Thoracic aorta (tissue), 2 donors: ENCODE data around the gene RMI1. TPM values are rescaled to one million over a fixed set of nuclear protein-coding genes. Genes with fewer than 3 reads are reported as not detected.
"Not testable (repeated sequence)": the region's sequence is repeated elsewhere in the genome, so short reads cannot be mapped to it uniquely, and the experiment has no call there.

Source experiments
- ATAC-seq: fragments of 150-250 bp; one replicate; pipeline ENCODE4 v1.8.0; 2017; ENCODE audit warnings: low read depth; ENCODE audit not compliant: insufficient number of reproducible peaks, low FRiP score
- DNase-seq: peaks from one replicate; pipeline ENCODE4 v3.0.0-alpha.2; 2020; ENCODE audit warnings: low spot score
- H3K27ac ChIP-seq, 2 donors: fragments of 200-600 bp; sonication (generic); 1 replicate in 1 of 2; 2 replicates in 1 of 2; pipeline ENCODE4 v1.5.1; 2016; ENCODE audit warnings: mild to moderate bottlenecking in 2 of 2, moderate library complexity in 2 of 2
- H3K27me3 ChIP-seq: fragments of 200-600 bp; sonication (generic); replicated peaks from 2 replicates; pipeline ENCODE4 v1.6.0; 2016; ENCODE audit warnings: mild to moderate bottlenecking; ENCODE audit not compliant: insufficient read depth
- H3K36me3 ChIP-seq: fragments of 200-600 bp; sonication (generic); one replicate; pipeline ENCODE4 v1.5.1; 2016
- H3K4me1 ChIP-seq, 2 donors: fragments of 200-600 bp; sonication (generic); 1 replicate in 1 of 2; 2 replicates in 1 of 2; pipeline versions ENCODE4 v1.5.1 to v1.6.0; 2016; ENCODE audit warnings: low read depth in 2 of 2, mild to moderate bottlenecking in 1 of 2; ENCODE audit not compliant: control insufficient read depth in 1 of 2
- H3K4me3 ChIP-seq: fragments of 200-600 bp; sonication (generic); 2 replicates; pipeline ENCODE4 v1.5.1; 2016; ENCODE audit warnings: mild to moderate bottlenecking
- H3K9me3 ChIP-seq: fragments of 200-600 bp; sonication (generic); 2 replicates; pipeline ENCODE4 v1.5.1; 2016
- total RNA-seq, 2 donors: library from RNA; depleted of rRNA; stranded (reverse); fragments of >200 nt; gene quantifications; one replicate each; pipeline versions ENCODE4 v1.1.0 to v1.2.3, GENCODE V29; 2016
- TF ChIP-seq, protein P1 (sequence below): fragments of 200-600 bp; sonication (generic); IDR thresholded peaks from one replicate; pipeline ENCODE4 v1.5.1; 2019; ENCODE audit warnings: antibody characterized with exemption

RMI1 gene
- total RNA-seq, 2 donors from 2014 or later, result 0.95 to 1.6 TPM

DNA sequence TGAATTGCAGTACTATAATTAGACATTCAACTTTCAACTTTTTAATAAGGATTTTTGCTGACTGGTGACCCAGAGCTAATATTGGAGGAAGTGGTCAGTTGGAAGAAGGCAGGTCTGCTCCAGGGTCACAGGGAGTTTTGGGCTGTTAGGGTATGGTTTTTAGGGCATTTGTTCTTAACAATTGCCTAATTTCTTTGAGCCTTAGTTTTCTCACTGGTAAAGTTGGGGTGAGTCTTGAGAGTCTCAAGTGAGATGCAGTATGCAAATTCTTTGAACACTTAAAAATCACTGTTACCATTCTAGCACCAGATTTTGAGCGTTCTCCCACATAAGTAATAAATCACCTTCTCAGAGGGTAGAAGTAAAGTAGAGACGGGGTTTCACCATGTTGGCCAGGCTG, 50.9 kb downstream of the RMI1 start:
- TF ChIP-seq, protein P1, sequence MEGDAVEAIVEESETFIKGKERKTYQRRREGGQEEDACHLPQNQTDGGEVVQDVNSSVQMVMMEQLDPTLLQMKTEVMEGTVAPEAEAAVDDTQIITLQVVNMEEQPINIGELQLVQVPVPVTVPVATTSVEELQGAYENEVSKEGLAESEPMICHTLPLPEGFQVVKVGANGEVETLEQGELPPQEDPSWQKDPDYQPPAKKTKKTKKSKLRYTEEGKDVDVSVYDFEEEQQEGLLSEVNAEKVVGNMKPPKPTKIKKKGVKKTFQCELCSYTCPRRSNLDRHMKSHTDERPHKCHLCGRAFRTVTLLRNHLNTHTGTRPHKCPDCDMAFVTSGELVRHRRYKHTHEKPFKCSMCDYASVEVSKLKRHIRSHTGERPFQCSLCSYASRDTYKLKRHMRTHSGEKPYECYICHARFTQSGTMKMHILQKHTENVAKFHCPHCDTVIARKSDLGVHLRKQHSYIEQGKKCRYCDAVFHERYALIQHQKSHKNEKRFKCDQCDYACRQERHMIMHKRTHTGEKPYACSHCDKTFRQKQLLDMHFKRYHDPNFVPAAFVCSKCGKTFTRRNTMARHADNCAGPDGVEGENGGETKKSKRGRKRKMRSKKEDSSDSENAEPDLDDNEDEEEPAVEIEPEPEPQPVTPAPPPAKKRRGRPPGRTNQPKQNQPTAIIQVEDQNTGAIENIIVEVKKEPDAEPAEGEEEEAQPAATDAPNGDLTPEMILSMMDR, result no peak
- H3K9me3 ChIP-seq, result no peaks in the 10 kb centered on the region
- no peaks in the 10 kb centered on the region for H3K36me3 ChIP-seq
- no peaks in the 10 kb centered on the region for H3K4me1 ChIP-seq
- DNase-seq, result no peak
- H3K4me3 ChIP-seq, result no peak overlapping the region
- no peak overlapping the region for H3K27ac ChIP-seq
- no peaks in the 10 kb centered on the region for H3K27me3 ChIP-seq
- ATAC-seq, result no peak

DNA sequence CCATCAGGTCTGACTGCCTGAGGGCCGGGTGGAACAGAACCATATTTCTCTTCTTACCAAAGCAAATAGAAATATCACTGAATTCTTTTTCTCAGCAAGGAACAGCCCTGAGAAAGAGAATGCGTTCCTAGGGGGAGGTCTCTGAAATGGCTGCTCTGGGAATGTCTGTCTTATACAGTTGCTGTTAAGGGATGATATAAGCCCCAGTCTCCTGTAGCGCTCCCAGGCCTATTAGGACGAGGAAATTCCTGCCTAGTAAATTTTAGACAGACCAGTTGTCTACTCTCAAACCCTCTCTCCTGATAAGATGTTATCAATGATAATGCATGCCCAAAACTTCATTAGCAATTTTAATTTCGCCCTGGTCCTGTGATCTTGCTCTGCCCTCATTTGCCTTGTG, 61.3 kb downstream of the RMI1 start:
- not testable (repeated sequence) for H3K36me3 ChIP-seq, H3K9me3 ChIP-seq, H3K27me3 ChIP-seq, ATAC-seq, DNase-seq, H3K4me1 ChIP-seq, H3K4me3 ChIP-seq, H3K27ac ChIP-seq

DNA sequence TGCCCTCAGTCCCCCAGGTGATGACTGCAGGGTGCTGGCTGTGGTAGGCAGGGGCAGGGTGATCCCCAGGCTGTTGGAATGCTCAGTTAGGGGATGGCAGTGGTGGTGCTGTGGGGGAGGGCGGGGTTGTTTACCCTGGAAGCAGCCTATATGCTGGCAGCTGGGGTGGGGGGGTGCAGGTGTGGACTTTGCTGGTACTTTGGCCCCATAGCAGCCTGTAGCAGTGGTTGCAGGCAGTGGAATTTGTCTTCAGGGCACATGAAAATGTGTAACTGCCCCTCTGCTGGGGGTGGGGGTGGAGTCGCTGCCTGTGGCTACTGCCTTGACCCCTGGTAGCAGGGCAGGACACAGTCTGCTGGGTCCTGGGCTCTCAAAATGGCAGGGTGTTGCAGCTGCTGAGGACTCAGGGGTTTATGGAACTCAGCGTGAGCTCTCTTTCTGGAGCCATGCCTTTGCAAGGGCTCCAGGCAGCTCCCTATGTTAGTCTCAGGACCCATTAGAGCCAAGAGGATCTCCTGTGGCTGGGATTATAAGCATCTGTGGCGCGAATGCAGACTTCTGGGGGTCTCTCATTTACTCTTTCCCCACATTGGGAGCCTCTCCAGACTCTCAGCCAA, 65.0 kb downstream of the RMI1 start:
- no peak for DNase-seq
- H3K9me3 ChIP-seq, result peaks cover 6% of the 10 kb centered on the region
- H3K36me3 ChIP-seq, result no peaks in the 10 kb centered on the region
- no peak overlapping the region for H3K27ac ChIP-seq
- TF ChIP-seq, protein P1, result no peak
- no peaks in the 10 kb centered on the region for H3K4me1 ChIP-seq
- H3K27me3 ChIP-seq, result no peaks in the 10 kb centered on the region
- no peak for ATAC-seq
- H3K4me3 ChIP-seq, result no peak overlapping the region

Other genes starting within 250 kb of the RMI1 start
- gene GKAP1, start 163.0 kb upstream of the RMI1 start, total RNA-seq, result 1 to 10 TPM; 3.8 to 6.2 TPM
- 1 to 10 TPM; 2.3 to 4.3 TPM for gene KIF27, start 59.4 kb upstream of the RMI1 start, total RNA-seq
- gene HNRNPK, start 590 bp upstream of the RMI1 start, total RNA-seq, result 100 to 1,000 TPM; 326 to 392 TPM